HUES48 (cell line): ENCODE data around the gene UBE2R2.
"Not testable (repeated sequence)": the region's sequence is repeated elsewhere in the genome, so short reads cannot be mapped to it uniquely, and the experiment has no call there.

Source experiments
- H3K27ac ChIP-seq: one replicate; pipeline ENCODE4 v1.7.0; 2013; ENCODE audit warnings: low read depth, low read length, inconsistent platforms
- H3K27me3 ChIP-seq: 2 replicates; pipeline ENCODE4 v1.6.1; 2013; ENCODE audit warnings: mild to moderate bottlenecking, low read length; ENCODE audit not compliant: control insufficient read depth, insufficient read depth
- H3K36me3 ChIP-seq: 2 replicates; pipeline ENCODE4 v1.6.1; 2013; ENCODE audit warnings: low read length; ENCODE audit not compliant: control insufficient read depth, insufficient read depth
- H3K4me1 ChIP-seq: 2 replicates; pipeline ENCODE4 v1.6.1; 2013; ENCODE audit warnings: mild to moderate bottlenecking, low read length; ENCODE audit not compliant: control insufficient read depth, insufficient read depth
- H3K4me3 ChIP-seq: 2 replicates; pipeline ENCODE4 v1.5.1; 2013; ENCODE audit warnings: mild to moderate bottlenecking, low read depth, low read length
- H3K9ac ChIP-seq: 2 replicates; pipeline ENCODE4 v1.6.1; 2013; ENCODE audit warnings: mild to moderate bottlenecking, low read depth, low read length, moderate library complexity
- H3K9me3 ChIP-seq: 2 replicates; pipeline ENCODE4 v1.6.1; 2013; ENCODE audit warnings: low read length; ENCODE audit not compliant: control insufficient read depth, insufficient read depth

Gene UBE2R2

DNA sequence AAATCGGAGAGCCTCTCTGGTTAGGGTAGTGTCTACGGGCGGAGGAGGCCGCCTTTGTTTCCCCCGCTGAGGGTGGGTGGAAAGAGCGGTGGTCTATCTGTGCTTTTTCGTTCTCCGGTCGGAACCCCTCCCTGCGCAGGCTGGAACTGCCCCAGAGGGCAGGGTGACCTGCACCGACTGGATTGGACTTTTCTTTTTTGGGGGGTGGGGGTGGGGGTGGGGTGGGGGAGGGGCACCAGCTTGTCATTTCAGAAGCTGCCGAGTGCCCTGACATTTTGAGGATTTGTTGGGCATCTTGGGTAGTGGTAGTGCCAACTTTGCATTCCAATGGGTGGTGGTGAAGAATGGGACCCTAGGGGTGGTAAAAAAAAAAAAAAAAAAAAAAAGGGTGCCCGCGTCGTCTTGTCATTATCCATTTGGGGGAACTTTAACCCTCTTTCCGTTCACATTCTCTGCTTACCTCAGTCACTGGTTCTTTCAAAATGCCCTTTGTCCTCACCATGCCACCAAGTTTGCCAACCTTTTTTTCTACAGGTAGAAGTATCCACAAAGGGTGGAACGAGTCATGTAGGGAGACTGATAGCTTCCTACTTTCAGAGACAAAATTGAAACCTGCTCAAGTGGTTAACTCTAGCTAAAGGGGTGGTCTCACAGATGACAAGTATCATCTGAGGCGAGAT, 1.3 kb downstream of the UBE2R2 start:
- Histone ChIP-seq H3K27ac (peak overlapping the region; percentile 99), H3K4me1 (peaks cover 24% of the 10 kb centered on the region), H3K4me3 (peak overlapping the region; percentile 95)

DNA sequence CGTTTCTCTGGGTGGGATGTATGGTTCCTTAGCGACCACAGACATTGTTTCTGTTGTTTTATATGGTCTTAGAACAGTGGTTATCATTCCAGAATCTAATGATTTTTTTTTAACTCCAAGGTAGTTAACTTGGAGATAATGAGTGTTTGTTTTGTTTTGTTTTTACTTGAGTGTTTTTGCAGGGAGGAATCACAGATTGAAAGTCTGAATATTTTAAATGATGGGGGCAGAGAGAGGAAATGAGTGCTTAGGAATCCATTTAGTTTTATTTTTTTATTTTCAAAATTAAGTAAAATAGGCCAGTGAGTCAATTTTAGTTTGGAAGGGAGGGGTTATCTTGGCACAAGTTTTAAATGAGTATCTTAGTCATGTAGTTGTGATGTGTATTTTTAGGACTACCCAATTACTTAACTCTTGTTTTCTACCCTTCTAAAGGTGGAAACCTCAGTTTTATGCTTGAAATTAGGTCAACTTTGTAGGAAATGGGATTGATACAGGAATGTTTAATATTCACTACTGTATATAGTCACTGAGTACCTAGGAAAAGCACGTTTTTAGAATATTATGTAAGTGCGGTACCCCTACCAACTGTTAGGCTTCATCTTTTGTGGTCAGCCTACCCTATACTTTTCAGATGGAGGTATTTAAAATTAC, 2.0 kb downstream of the UBE2R2 start:
- H3K27me3 ChIP-seq, result no peaks in the 10 kb centered on the region

More for the DNA sequence above, 1.3 kb downstream of the UBE2R2 start:
- Histone ChIP-seq H3K9me3 (no peaks in the 10 kb centered on the region), H3K36me3 (no peaks in the 10 kb centered on the region), H3K9ac (peak overlapping the region; percentile 97), H3K27me3 (no peaks in the 10 kb centered on the region)

DNA sequence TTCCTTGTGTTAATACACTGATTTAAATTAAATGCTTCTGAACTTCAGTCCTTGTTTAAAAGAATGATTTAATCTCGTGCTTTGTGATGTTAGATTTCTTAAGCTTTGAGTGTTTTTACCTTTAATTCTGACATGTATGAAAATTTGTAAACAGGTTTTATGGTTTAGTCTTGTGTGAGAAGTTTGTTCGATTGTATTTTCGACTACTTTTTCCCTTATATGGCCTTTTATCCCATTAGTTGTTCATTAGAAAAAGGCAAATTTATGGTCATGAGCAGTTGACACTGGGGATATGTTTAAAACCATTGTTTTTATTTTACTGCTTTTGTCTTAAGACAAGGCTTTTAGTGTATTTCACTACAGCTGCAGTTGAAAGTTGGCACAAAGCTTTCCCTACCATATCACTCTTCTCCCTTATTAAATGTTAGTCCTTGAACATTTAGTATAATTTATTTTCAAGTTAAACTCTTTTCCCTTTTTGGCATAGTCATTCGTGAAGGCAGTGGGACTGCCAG, 3.3 kb downstream of the UBE2R2 start:
- Histone ChIP-seq H3K4me3 (no peak overlapping the region), H3K27ac (no peak overlapping the region), H3K4me1 (peaks cover 21% of the 10 kb centered on the region), H3K9me3 (no peaks in the 10 kb centered on the region), H3K27me3 (no peaks in the 10 kb centered on the region), H3K36me3 (no peaks in the 10 kb centered on the region), H3K9ac (no peak overlapping the region)

More for the DNA sequence above, 2.0 kb downstream of the UBE2R2 start:
- Histone ChIP-seq H3K27ac (peak overlapping the region; percentile 37), H3K4me3 (peak overlapping the region; percentile 95), H3K4me1 (peaks cover 21% of the 10 kb centered on the region), H3K36me3 (no peaks in the 10 kb centered on the region), H3K9ac (no peak overlapping the region), H3K9me3 (no peaks in the 10 kb centered on the region)

DNA sequence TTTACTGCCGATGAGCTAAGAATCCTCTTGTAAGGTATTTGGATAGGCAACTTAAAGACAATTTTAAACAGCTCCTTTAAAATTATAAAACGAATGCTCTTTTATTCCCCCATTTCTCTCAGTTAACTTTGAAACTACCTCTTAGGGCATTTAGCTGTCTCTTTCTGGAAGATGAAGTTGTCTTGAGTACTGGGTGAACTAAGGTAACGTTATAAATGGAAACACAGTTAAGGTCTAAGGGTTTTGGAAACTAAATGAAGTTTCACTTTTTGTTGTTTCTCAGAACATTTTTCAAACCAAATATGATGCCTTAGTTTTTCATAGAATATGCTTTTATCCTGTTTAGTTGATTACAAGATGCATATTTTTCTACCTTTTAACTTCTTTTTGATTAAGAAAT, 6.8 kb downstream of the UBE2R2 start:
- no peak overlapping the region for H3K27ac ChIP-seq
- H3K27me3 ChIP-seq, result no peaks in the 10 kb centered on the region
- no peaks in the 10 kb centered on the region for H3K9me3 ChIP-seq
- H3K9ac ChIP-seq, result no peak overlapping the region
- no peak overlapping the region for H3K4me3 ChIP-seq
- H3K36me3 ChIP-seq, result no peaks in the 10 kb centered on the region
- peaks cover 13% of the 10 kb centered on the region; the same call in 1 of the 2 replicates for H3K4me1 ChIP-seq

DNA sequence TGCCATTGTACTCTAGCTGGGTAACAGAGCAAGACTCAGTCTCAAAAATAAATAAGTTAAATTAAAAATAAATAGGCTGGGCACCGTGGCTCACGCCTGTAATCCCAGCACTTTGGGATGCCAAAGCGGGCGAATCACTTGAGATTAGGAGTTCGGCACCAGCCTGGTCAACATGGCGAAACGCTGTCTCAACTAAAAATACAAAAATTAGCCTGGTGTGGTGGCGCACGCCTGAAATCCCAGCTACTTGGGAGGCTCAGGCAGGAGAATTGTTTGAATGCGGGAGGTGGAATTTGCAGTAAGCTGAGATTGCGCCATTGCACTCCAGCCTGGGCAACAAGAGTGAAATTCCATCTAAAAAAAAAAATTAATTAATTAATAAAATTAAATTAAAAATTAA, 10.3 kb downstream of the UBE2R2 start:
- not testable (repeated sequence) for H3K9me3 ChIP-seq, H3K4me3 ChIP-seq, H3K9ac ChIP-seq, H3K4me1 ChIP-seq, H3K36me3 ChIP-seq, H3K27ac ChIP-seq, H3K27me3 ChIP-seq

DNA sequence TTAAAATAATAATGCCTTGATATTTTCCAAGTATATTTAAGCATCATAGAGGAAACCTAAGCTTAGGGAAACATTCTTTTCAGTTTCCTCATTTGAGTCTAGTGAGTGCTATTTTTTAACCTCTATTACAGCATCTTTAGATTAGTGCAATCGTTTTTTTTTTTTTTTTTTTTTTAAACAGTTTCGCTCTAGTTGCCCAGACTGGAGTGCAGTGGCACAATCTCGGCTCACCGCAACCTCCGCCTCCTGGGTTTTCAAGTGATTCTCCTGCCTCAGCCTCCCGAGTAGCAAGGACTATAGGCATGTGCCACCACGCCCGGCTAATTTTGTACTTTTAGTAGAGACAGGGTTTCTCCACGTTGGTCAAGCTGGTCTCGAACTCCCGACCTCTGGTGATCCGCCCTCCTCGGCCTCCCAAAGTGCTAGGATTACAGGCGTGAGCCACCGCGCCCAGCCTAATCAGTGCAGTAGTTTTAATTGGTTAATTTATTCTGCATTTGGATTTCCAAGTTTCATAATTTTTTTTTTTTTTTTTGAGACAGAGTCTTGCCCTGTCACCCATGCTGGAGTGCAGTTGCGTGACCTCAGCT, 12.8 kb downstream of the UBE2R2 start:
- not testable (repeated sequence) for H3K9ac ChIP-seq, H3K27ac ChIP-seq, H3K36me3 ChIP-seq, H3K9me3 ChIP-seq, H3K4me1 ChIP-seq, H3K4me3 ChIP-seq, H3K27me3 ChIP-seq

DNA sequence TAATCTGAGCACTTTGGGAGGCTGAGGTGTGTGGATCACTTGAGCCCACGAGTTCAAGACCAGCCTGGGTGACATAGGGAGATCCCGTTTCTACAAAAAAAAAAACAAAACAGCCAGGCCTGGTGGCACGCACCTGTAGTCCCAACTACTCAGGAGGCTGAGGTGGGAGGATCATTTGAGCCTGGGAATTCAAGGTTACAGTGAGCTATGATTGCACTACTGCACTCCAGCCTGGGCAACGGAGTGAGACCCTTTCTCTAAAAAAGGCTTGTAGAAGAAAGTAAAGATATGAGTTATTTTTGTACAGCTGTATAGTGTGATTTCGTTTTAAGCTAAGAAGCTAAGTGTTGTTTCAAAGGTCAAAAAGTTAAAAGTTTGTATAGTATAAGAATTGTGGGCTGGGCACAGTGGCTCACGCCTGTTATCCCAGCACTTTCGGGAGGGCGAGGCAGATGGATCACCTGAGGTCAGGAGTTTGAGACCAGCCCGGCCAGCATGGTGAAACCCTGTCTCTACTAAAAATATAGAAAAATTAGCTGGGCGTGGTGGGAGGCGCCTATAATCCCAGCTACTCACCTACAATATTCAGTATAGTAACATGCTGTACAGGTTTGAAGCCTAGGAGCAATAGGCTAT, 18.8 kb downstream of the UBE2R2 start:
- H3K9me3 ChIP-seq, result no peaks in the 10 kb centered on the region
- no peaks in the 10 kb centered on the region for H3K27me3 ChIP-seq
- no peaks in the 10 kb centered on the region for H3K4me1 ChIP-seq
- H3K36me3 ChIP-seq, result no peaks in the 10 kb centered on the region
- no peak overlapping the region for H3K9ac ChIP-seq
- no peak overlapping the region for H3K27ac ChIP-seq
- no peak overlapping the region for H3K4me3 ChIP-seq

DNA sequence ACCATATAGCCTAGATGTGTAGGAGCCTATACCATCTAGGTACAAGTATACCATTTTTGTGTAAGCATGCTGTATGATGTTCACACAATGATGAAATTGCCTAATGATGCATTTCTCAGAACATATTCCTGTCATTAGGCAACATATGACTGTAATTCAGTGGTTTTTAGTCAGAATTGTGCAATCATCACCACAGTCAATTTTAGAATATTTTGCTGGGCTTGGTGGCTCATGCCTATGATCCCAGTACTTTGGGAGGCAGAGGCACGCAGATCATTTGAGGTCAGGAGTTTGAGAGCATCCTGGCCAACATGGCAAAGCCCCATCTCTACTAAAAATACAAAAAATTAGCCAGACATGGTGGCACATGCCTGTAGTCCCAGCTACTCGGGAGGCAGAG, 19.3 kb downstream of the UBE2R2 start:
- not testable (repeated sequence) for H3K4me1 ChIP-seq, H3K36me3 ChIP-seq, H3K9ac ChIP-seq, H3K4me3 ChIP-seq, H3K27me3 ChIP-seq, H3K9me3 ChIP-seq, H3K27ac ChIP-seq

DNA sequence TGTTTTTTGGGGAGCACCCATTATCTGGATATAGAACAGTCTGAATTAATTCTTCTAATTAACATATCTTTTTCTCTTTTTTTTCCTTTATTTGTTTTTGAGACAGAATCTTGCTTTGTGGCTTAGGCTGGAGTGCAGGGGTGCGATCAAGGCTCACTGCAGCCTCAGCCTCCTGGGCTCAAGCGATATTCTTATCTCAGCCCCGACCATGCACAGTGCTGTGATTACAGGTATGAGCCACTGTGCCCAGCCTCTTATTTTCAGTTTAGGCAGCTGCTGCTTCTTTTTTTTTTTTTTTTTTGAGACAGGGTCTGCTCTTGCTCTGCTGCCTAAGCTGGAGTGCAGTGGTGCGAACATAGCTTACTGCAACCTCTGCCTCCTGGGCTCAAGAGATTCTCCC, 20.2 kb downstream of the UBE2R2 start:
- Histone ChIP-seq H3K36me3 (no peaks in the 10 kb centered on the region), H3K27me3 (no peaks in the 10 kb centered on the region), H3K4me1 (no peaks in the 10 kb centered on the region), H3K27ac (no peak overlapping the region), H3K9me3 (no peaks in the 10 kb centered on the region), H3K4me3 (no peak overlapping the region), H3K9ac (no peak overlapping the region)

DNA sequence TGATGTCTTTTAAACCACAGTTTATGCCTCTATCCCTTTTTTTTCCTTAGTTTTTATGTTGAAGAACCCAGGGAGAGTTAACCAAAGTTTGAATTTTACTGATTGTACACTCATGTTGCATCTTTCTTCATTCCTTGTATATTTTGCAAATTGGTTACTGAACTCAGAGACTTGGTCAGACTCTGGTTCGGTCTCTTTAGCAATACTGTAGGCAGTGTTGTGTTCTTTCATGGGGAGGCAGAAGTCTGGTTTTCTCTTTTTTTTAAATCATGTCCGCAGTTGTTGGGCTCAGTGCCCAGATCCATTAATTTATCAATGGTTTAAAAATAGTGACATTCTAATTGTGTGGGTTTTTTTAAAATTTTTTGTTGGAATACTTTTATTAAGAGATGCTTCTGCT, 23.4 kb downstream of the UBE2R2 start:
- Histone ChIP-seq H3K9ac (no peak overlapping the region), H3K27me3 (no peaks in the 10 kb centered on the region), H3K9me3 (no peaks in the 10 kb centered on the region), H3K27ac (no peak overlapping the region), H3K4me1 (no peaks in the 10 kb centered on the region), H3K4me3 (no peak overlapping the region), H3K36me3 (no peaks in the 10 kb centered on the region)
